ENCODE results near the gene PXDC1. TPM values are rescaled to one million over a fixed set of nuclear protein-coding genes. Genes with fewer than 3 reads are reported as not detected.
"Not testable (repeated sequence)": the region's sequence is repeated elsewhere in the genome, so short reads cannot be mapped to it uniquely, and the experiment has no call there.

The PXDC1 gene
- total RNA-seq, 1 experiment from 2014 or later: 1.4 TPM

- in situ Hi-C loops (cut with HindIII; ENCODE audit: low sequenced_read_pairs): no loop called here
- no peak for DNase-seq (ENCODE audit: low spot score)
These were observed 27.5 kb downstream of the PXDC1 start for GRCh38 chr6:3723966-3724365.

DNA sequence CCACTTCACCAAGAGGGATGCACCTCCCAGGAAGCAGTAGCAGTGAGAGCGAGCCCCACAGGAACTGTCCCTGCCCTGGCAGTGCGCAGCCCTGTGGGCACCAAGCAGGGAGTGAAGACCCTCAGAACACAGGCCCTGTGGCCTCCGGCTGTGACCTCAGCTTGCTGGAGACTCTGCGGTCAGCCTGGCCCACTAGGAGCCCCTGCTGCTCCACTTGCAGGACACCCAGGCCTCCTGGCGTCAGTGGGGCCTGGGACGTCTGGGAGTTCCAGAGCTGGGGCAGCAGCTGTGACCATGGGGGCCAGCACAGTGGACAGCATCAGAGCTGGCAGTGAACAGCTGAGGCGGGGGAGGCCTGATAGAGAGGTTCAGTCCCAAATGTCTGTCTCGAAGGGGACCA, 28.3 kb downstream of the PXDC1 start:
- no peak for DNase-seq (ENCODE audit: low spot score)
- in situ Hi-C loops (cut with HindIII; ENCODE audit: low sequenced_read_pairs): no loop called here

GRCh38 chr6:3722785-3723184, 28.7 kb downstream of the PXDC1 start:
- in situ Hi-C loops (cut with HindIII; ENCODE audit: low sequenced_read_pairs): no loop called here
- DNase-seq (ENCODE audit: low spot score): no peak

- in situ Hi-C loops (cut with HindIII; ENCODE audit: low sequenced_read_pairs): no loop called here
- no peak for DNase-seq (ENCODE audit: low spot score)
These were observed 29.5 kb downstream of the PXDC1 start for GRCh38 chr6:3721810-3722621.

DNA sequence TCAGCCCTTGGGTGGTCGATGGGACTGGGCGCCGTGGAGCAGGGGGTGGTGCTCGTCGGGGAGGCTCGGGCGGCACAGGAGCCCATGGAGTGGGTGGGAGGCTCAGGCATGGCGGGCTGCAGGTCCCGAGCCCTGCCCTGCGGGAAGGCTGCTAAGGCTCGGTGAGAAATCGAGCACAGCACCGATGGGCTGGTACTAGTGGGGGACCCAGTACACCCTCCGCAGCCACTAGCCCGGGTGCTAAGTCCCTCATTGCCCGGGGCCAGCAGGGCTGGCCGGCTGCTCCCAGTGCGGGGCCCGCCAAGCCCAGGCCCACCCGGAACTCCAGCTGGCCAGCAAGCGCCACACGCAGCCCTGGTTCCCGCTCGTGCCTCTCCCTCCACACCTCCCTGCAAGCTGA, 30.7 kb downstream of the PXDC1 start:
- DNase-seq (ENCODE audit: low spot score); in situ Hi-C loops (cut with HindIII; ENCODE audit: low sequenced_read_pairs): not testable (repeated sequence)

DNA sequence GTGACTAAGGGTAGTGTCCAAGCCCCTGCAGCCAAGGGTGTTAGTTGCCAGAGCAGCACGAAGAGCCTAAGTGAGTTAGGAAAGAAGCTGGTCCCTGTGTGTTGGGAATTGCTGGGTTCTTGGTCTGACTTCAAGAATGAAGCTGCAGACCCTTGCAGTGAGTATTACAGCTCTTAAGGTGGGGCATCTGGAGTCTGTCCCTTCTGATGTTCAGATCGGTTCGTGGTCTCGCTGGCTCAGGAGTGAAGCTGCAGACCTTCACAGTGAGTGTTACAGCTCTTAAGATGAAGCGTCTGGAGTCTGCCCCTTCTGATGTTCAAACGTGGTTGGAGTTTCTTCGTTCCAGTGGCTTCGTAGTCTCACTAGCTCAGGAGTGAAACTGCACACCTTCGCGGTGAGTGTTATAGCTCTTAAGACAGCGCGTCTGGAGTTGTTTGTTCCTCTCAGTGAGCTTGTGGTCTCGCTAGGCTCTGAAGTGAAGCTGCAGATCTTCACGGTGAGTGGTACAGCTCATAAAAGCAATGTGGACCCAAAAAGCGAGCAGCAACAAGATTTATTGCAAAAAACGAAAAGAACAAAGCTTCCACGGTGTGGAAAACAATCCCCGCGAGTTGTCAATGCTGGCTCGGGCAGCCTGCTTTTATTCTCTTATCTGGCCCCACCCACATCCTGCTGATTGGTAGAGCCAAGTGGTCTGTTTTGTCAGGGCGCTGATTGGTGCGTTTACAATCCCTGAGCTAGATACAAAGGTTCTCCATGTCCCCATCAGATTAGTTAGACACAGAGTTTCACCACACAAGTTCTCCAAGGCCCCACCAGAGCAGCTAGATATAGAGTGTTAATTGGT, 31.8 kb downstream of the PXDC1 start:
- no peak for DNase-seq (ENCODE audit: low spot score)
- in situ Hi-C loops (cut with HindIII; ENCODE audit: low sequenced_read_pairs): no loop called here

DNA sequence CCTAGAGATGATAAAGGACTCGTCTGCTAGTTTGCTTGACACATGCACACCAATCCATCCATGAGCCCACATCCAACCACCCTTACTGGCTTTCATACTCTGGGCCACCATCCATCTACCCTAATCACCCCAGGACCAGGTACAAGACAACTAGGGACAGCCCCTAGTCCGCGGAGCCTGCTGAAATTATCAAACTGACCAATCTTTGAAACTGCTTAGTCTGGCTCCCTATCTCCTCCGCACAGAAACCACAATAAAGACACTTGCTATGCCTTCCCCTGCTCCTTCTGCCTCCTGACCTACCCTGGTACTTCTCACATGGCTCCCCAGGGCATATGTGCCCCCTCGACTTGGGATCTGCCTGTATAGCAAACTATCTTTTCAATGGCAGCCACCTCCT, 33.1 kb downstream of the PXDC1 start:
- DNase-seq (ENCODE audit: low spot score): no peak
- in situ Hi-C loops (cut with HindIII; ENCODE audit: low sequenced_read_pairs): no loop called here

DNA sequence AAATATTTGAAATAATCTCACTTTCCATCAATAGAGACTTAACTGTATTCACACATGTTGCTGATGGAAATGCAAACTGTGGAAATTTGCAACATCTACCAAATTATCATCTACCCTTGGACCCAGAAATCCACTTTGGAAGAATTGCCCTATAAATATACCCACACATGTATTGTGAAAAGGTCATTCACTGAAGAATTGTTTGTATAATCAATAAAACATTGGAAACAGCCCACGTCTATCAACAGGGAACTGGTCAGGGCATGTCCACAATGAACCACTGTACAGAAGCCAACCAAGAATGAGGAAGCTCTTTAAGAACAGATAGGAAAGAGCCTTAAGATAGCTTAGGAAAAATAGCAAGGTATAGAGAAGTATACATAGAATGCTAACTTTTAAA, 36.2 kb downstream of the PXDC1 start:
- in situ Hi-C loops (cut with HindIII; ENCODE audit: low sequenced_read_pairs): no loop called here

GRCh38 chr6:3714768-3715167, 36.7 kb downstream of the PXDC1 start:
- DNase-seq (ENCODE audit: low spot score): no peak
- in situ Hi-C loops (cut with HindIII; ENCODE audit: low sequenced_read_pairs): no loop called here

More for the DNA sequence above, 36.2 kb downstream of the PXDC1 start:
- no peak for DNase-seq (ENCODE audit: low spot score)

DNA sequence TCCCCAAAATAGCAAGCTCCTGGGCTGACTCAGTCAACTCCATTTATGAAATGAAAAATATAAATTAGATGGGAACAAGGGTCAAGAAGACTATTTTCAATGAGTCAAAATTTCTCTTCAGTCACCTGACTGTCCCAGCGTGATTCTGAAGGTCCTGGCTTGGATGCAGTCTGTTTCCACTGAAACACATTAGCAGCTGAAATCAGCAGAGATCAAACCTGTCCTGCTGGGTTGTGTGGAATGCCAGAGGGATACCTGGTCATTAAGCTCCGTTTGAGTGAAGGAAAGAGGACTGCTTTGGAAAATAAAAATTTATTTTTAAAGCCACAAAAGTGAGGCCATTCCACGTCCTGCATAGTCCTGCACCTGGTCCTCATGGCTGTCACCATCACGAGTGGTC, 37.4 kb downstream of the PXDC1 start:
- DNase-seq (ENCODE audit: low spot score): no peak
- in situ Hi-C loops (cut with HindIII; ENCODE audit: low sequenced_read_pairs): no loop called here

- DNase-seq (ENCODE audit: low spot score): no peak
- in situ Hi-C loops (cut with HindIII; ENCODE audit: low sequenced_read_pairs): no loop called here
These were observed 38.5 kb downstream of the PXDC1 start for GRCh38 chr6:3712827-3713665.

GRCh38 chr6:3711776-3712175, 39.7 kb downstream of the PXDC1 start:
- in situ Hi-C loops (cut with HindIII; ENCODE audit: low sequenced_read_pairs): no loop called here
- DNase-seq (ENCODE audit: low spot score): no peak

DNA sequence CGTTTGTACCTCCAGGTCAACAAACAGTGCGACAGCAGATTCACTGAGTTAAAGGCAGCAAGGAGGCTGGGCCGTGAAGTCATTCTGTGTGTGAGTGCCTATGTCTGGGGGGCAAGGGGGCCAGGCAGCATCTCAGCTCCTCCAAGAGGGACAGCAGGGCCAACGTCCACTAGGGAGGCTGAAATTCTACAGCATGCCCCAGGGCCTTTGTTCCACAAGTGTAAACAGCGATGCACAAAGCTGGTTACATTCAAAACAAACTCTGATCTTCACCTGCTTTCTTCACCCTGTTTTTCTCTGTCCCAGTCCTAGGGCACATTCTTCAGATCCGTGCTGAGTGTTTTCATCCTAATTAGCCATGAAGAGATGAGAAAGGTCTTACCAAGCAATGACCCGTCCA, 41.1 kb downstream of the PXDC1 start:
- no peak for DNase-seq (ENCODE audit: low spot score)
- in situ Hi-C loops (cut with HindIII; ENCODE audit: low sequenced_read_pairs): no loop called here

- in situ Hi-C loops (cut with HindIII; ENCODE audit: low sequenced_read_pairs): no loop called here
- no peak for DNase-seq (ENCODE audit: low spot score)
These were observed 43.0 kb downstream of the PXDC1 start for GRCh38 chr6:3708540-3708939.

- DNase-seq (ENCODE audit: low spot score): no peak
- in situ Hi-C loops (cut with HindIII; ENCODE audit: low sequenced_read_pairs): no loop called here
These were observed 43.6 kb downstream of the PXDC1 start for GRCh38 chr6:3707751-3708412.

DNA sequence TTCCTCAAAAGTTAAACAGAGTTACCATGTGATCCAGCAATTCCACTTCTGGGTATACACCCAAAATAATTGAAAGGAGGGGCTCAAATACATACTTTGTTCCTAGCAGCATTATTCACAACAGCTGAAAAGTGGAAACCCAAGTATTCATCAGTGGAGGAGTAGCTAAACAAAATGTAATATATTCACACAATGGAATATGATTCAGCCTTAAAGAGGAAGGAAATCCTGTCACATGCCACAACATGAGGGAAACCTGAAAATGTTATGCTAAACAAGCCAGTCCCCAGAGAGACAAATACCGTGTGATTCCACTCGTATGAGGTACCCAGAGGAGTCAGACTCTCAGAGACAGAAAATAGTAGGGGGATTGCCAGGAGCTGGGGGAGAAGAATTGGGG, 44.5 kb downstream of the PXDC1 start:
- no peak for DNase-seq (ENCODE audit: low spot score)
- in situ Hi-C loops (cut with HindIII; ENCODE audit: low sequenced_read_pairs): no loop called here

DNA sequence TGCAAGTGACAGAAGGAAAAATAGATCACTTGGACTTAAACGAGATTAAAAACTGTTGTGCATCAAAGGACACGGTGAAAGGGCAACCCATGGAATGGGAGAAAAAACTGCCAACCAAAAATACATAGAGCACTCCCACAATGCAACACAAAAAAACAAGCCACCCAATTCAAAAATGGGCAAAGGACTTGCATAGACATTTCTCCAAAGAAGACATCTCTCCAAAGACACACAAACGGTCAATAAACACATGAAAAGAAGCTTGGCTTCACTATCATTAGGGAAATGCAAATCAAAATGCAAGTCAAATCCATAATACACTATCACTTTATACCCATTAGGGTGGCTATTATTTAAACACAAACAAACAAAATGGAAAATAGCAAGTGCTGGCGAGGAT, 45.0 kb downstream of the PXDC1 start:
- in situ Hi-C loops (cut with HindIII; ENCODE audit: low sequenced_read_pairs): no loop called here
- no peak for DNase-seq (ENCODE audit: low spot score)

- DNase-seq (ENCODE audit: low spot score): no peak
- in situ Hi-C loops (cut with HindIII; ENCODE audit: low sequenced_read_pairs): no loop called here
These were observed 49.9 kb downstream of the PXDC1 start for GRCh38 chr6:3701631-3702030.

GRCh38 chr6:3699231-3699630, 52.3 kb downstream of the PXDC1 start:
- DNase-seq (ENCODE audit: low spot score): no peak

More at GRCh38 chr6:3699231-3699630, 52.3 kb downstream of the PXDC1 start:
- in situ Hi-C loops (cut with HindIII; ENCODE audit: low sequenced_read_pairs): no loop called here

Data from G401 (cell line).